Loucy (cell line): Measurements from ENCODE around the gene DYNC2H1.

Experiments
- EZH2phosphoT487 ChIP-seq: fragments of 200-600 bp; IDR thresholded peaks from 2 replicates; pipeline ENCODE4 v1.6.1; 2018; ENCODE audit warnings: antibody characterized with exemption, mild to moderate bottlenecking, moderate library complexity, borderline replicate concordance
- TF ChIP-seq, protein P1 (sequence below): fragments of 200-600 bp; sonication (generic); conservative IDR thresholded peaks from 2 replicates; pipeline ENCODE4 v1.5.1; 2014; ENCODE audit warnings: mild to moderate bottlenecking, antibody characterized with exemption, low read length

DNA sequence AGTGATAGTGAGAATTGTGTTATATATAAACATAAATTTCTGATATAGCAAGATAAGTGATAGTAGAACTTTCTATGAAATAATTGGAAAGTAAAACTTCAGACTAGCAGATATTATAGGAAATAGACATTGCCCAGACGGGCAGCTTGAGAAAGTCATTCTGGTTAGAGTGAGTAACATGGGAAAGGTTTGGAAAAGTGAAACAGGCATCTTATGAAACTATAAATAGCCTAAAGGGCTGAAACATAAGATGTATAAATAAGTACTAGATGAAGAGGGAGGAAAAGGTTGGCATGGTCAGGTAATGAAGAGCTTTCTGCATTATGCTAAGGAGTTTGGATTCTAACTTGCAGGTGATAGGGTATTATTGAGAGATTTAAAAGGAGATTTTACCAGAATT lies 101.3 kb downstream of the DYNC2H1 start:
- TF ChIP-seq, protein P1, sequence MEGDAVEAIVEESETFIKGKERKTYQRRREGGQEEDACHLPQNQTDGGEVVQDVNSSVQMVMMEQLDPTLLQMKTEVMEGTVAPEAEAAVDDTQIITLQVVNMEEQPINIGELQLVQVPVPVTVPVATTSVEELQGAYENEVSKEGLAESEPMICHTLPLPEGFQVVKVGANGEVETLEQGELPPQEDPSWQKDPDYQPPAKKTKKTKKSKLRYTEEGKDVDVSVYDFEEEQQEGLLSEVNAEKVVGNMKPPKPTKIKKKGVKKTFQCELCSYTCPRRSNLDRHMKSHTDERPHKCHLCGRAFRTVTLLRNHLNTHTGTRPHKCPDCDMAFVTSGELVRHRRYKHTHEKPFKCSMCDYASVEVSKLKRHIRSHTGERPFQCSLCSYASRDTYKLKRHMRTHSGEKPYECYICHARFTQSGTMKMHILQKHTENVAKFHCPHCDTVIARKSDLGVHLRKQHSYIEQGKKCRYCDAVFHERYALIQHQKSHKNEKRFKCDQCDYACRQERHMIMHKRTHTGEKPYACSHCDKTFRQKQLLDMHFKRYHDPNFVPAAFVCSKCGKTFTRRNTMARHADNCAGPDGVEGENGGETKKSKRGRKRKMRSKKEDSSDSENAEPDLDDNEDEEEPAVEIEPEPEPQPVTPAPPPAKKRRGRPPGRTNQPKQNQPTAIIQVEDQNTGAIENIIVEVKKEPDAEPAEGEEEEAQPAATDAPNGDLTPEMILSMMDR, result no peak
- TF ChIP-seq EZH2phosphoT487, result no peak
